H1 (cell line): Measurements from ENCODE around the gene DTWD2. TPM values are rescaled to one million over a fixed set of nuclear protein-coding genes. Genes with fewer than 3 reads are reported as not detected.

Experiments used
- CTCF ChIA-PET: fragments of 300-600 bp; sonication (Branson Sonifier 250); formaldehyde crosslinking; loops from one replicate; lab custom pipeline; 2021; ENCODE audit not compliant: partially characterized antibody; lab: Charles Lee
- POLR2A ChIA-PET: fragments of 300-600 bp; sonication (Branson Sonifier 250); formaldehyde crosslinking; loops from one replicate; lab custom pipeline; 2021; ENCODE audit warnings: inconsistent platforms; ENCODE audit not compliant: partially characterized antibody; lab: Charles Lee
- DNase-seq, 2 experiments: peaks; one replicate each; pipeline versions ENCODE4 v3.0.0 to v3.0.0-alpha.2; 2010 to 2022; ENCODE audit warnings: low spot score in 2 of 2, low read depth in 1 of 2, mixed read lengths in 1 of 2
- FAIRE-seq: peaks from 2 replicates; lab custom pipeline; 2011; peaks lifted over from hg19 to GRCh38; lab: Jason Lieb, UNC
- H2AFZ ChIP-seq: 2 replicates; pipeline ENCODE4 v1.8.1; 2012; ENCODE audit warnings: low read length, inconsistent platforms
- H2AK5ac ChIP-seq: 2 replicates; pipeline ENCODE4 v1.6.1; 2013; ENCODE audit warnings: low read depth, low read length
- H2BK120ac ChIP-seq: replicated peaks from 2 replicates; pipeline ENCODE3; 2013; ENCODE audit warnings: low read depth, low read length, inconsistent platforms
- H2BK12ac ChIP-seq: 2 replicates; pipeline ENCODE4 v1.6.1; 2013; ENCODE audit warnings: low read depth, low read length
- H2BK15ac ChIP-seq: 2 replicates; pipeline ENCODE4 v1.6.1; 2013; ENCODE audit warnings: low read length
- H2BK20ac ChIP-seq: 2 replicates; pipeline ENCODE4 v1.6.1; 2013; ENCODE audit warnings: low read length
- H2BK5ac ChIP-seq: 2 replicates; pipeline ENCODE4 v1.6.1; 2013; ENCODE audit warnings: low read depth, low read length
- H3K14ac ChIP-seq: 2 replicates; pipeline ENCODE4 v1.6.1; 2013; ENCODE audit warnings: inconsistent platforms; ENCODE audit not compliant: insufficient read length
- H3K18ac ChIP-seq: 2 replicates; pipeline ENCODE4 v1.6.1; 2013; ENCODE audit warnings: low read length; ENCODE audit errors: extremely low read depth
- H3K23ac ChIP-seq: 2 replicates; pipeline ENCODE4 v1.6.1; 2013; ENCODE audit warnings: inconsistent platforms; ENCODE audit not compliant: insufficient read length
- H3K23me2 ChIP-seq: 2 replicates; pipeline ENCODE4 v1.6.1; 2013; ENCODE audit warnings: low read depth, low read length
- H3K27ac ChIP-seq: 2 replicates; pipeline ENCODE4 v1.6.1; 2011; ENCODE audit warnings: low read depth, low read length, inconsistent platforms
- H3K27me3 ChIP-seq, 4 experiments: replicated peaks in 1 of 4; 1 replicate in 1 of 4; 2 replicates in 3 of 4; pipeline versions ENCODE4 v1.6.1 to v1.8.1; 2011 to 2013; ENCODE audit warnings: low read length in 3 of 4, mild to moderate bottlenecking in 3 of 4, inconsistent platforms in 2 of 4, mixed read lengths in 2 of 4, moderate library complexity in 1 of 4; ENCODE audit not compliant: control insufficient read depth in 3 of 4, insufficient read depth in 3 of 4; ENCODE audit errors: extremely low read depth in 1 of 4
- H3K36me3 ChIP-seq, 4 experiments: 2 replicates each; pipeline versions ENCODE4 v1.6.1 to v1.8.1; 2011 to 2013; ENCODE audit warnings: mild to moderate bottlenecking in 4 of 4, low read length in 3 of 4, moderate library complexity in 2 of 4, control low read depth in 1 of 4, inconsistent platforms in 1 of 4; ENCODE audit not compliant: insufficient read depth in 4 of 4, control insufficient read depth in 2 of 4
- H3K4ac ChIP-seq: replicated peaks from 2 replicates; pipeline ENCODE3; 2013; ENCODE audit warnings: low read length, low read depth, mixed read lengths, inconsistent platforms; ENCODE audit not compliant: insufficient read length
- H3K4me1 ChIP-seq, 4 experiments: replicated peaks in 1 of 4; 1 replicate in 1 of 4; 2 replicates in 3 of 4; pipeline versions ENCODE4 v1.6.1 to v1.8.1; 2011 to 2013; ENCODE audit warnings: low read length in 3 of 4, inconsistent platforms in 2 of 4, mixed read lengths in 1 of 4; ENCODE audit not compliant: insufficient read depth in 4 of 4, control insufficient read depth in 3 of 4
- H3K4me2 ChIP-seq, 2 experiments: 2 replicates each; pipeline versions ENCODE4 v1.6.1 to v1.8.1; 2011 to 2013; ENCODE audit warnings: low read depth in 2 of 2, low read length in 2 of 2, control low read depth in 1 of 2, inconsistent platforms in 1 of 2, mild to moderate bottlenecking in 1 of 2; ENCODE audit not compliant: insufficient read depth in 1 of 2
- H3K4me3 ChIP-seq, 4 experiments: fragments of 200-600, 300-600 bp in 1 of 4; sonication (generic), shearing (Covaris generic), sonication (Bioruptor Twin) in 1 of 4; 2 replicates each; pipeline versions ENCODE4 v1.5.1 to v1.8.1; 2011 to 2016; ENCODE audit warnings: low read length in 4 of 4, low read depth in 3 of 4, control low read depth in 2 of 4, inconsistent platforms in 2 of 4, mild to moderate bottlenecking in 2 of 4, mixed read lengths in 1 of 4, moderate library complexity in 1 of 4; ENCODE audit not compliant: insufficient read depth in 2 of 4; ENCODE audit errors: extremely low read depth in 1 of 4
- H3K56ac ChIP-seq: replicated peaks from 2 replicates; pipeline ENCODE3; 2013; ENCODE audit warnings: low read depth, mild to moderate bottlenecking, mixed read lengths, low read length, inconsistent platforms; ENCODE audit not compliant: insufficient read length
- H3K79me1 ChIP-seq: 2 replicates; pipeline ENCODE4 v1.6.1; 2013; ENCODE audit warnings: low read depth, low read length, control low read depth
- H3K79me2 ChIP-seq, 2 experiments: 2 replicates each; pipeline versions ENCODE4 v1.6.1 to v1.8.1; 2012 to 2013; ENCODE audit warnings: low read length in 2 of 2, mild to moderate bottlenecking in 2 of 2, inconsistent platforms in 1 of 2; ENCODE audit not compliant: insufficient read depth in 2 of 2, control insufficient read depth in 1 of 2
- H3K9ac ChIP-seq, 4 experiments: replicated peaks in 1 of 4; 1 replicate in 1 of 4; 2 replicates in 3 of 4; pipeline versions ENCODE4 v1.6.1 to v1.8.1; 2011 to 2013; ENCODE audit warnings: low read depth in 3 of 4, low read length in 3 of 4, control low read depth in 2 of 4, mild to moderate bottlenecking in 2 of 4, moderate library complexity in 2 of 4, inconsistent platforms in 1 of 4; ENCODE audit errors: extremely low read depth in 1 of 4
- H3K9me3 ChIP-seq, 2 experiments: 2 replicates each; pipeline versions ENCODE4 v1.6.1 to v1.8.1; 2012 to 2013; ENCODE audit warnings: mild to moderate bottlenecking in 2 of 2, moderate library complexity in 2 of 2, control low read depth in 1 of 2, inconsistent platforms in 1 of 2, low read depth in 1 of 2, low read length in 1 of 2, mixed read lengths in 1 of 2; ENCODE audit not compliant: insufficient read depth in 2 of 2
- H4K20me1 ChIP-seq, 2 experiments: replicated peaks in 1 of 2; 2 replicates each; pipeline versions ENCODE3 to v1.8.1; 2011 to 2013; ENCODE audit warnings: inconsistent platforms in 2 of 2, low read length in 2 of 2, mild to moderate bottlenecking in 1 of 2; ENCODE audit not compliant: insufficient read depth in 2 of 2, control insufficient read depth in 1 of 2
- H4K5ac ChIP-seq: 2 replicates; pipeline ENCODE4 v1.6.1; 2013; ENCODE audit warnings: low read length, low read depth, mixed read lengths, inconsistent platforms; ENCODE audit not compliant: insufficient read length
- H4K8ac ChIP-seq: 2 replicates; pipeline ENCODE4 v1.8.0; 2013; ENCODE audit warnings: mild to moderate bottlenecking, moderate library complexity, low read length, inconsistent platforms; ENCODE audit not compliant: insufficient read depth; ENCODE audit errors: extremely low read depth
- H4K91ac ChIP-seq: replicated peaks from 2 replicates; pipeline ENCODE3; 2013; ENCODE audit warnings: low read length, mixed read lengths, inconsistent platforms; ENCODE audit not compliant: insufficient read length
- ATF2 ChIP-seq: IDR thresholded peaks from 2 replicates; pipeline ENCODE4 v1.6.1; 2012; ENCODE audit warnings: low read length, inconsistent platforms
- BCL11A ChIP-seq, 2 experiments: IDR thresholded peaks; one replicate each; pipeline ENCODE4 v1.6.1; 2011; ENCODE audit warnings: low read depth in 2 of 2, low read length in 2 of 2, mild to moderate bottlenecking in 2 of 2
- KDM4A ChIP-seq: IDR thresholded peaks from one replicate; pipeline ENCODE4 v1.7.1; 2012; ENCODE audit warnings: low read depth, mild to moderate bottlenecking, moderate library complexity, low read length, inconsistent platforms; ENCODE audit not compliant: severe bottlenecking
- POU5F1 ChIP-seq: IDR thresholded peaks from 2 replicates; pipeline ENCODE4 v1.6.1; 2011; ENCODE audit warnings: low read depth, mild to moderate bottlenecking, low read length, moderate library complexity
- RBBP5 ChIP-seq: IDR thresholded peaks from 2 replicates; pipeline ENCODE4 v1.7.1; 2012; ENCODE audit warnings: low read depth, mild to moderate bottlenecking, inconsistent platforms, low read length, moderate library complexity, borderline replicate concordance
- SP4 ChIP-seq: IDR thresholded peaks from 2 replicates; pipeline ENCODE4 v1.6.1; 2012; ENCODE audit warnings: low read length, inconsistent platforms
- polyA plus RNA-seq, 7 experiments: library from polyadenylated mRNA; depleted of rRNA in 3 of 7; stranded (reverse) in 5 of 7; unstranded in 2 of 7; fragments of >200 nt in 5 of 7; fragments of 200-250 nt in 2 of 7; gene quantifications; 1 replicate in 5 of 7; 2 replicates in 1 of 7; 4 replicates in 1 of 7; pipeline versions ENCODE4 v1.2.1 to v1.2.3, GENCODE V29; 2011 to 2013; ENCODE audit warnings: missing spikeins in 2 of 7, mixed read lengths in 2 of 7
- total RNA-seq: library from RNA; stranded (reverse); fragmentation: NEBNext Ultra II Directional; extraction: Animal tissue kit (Norgen Biotek cat#: 25700); gene quantifications from 2 replicates; pipeline ENCODE4 v1.2.1, GENCODE V29; 2021

Gene DTWD2
- total and polyA plus RNA-seq, 2 of the 8 experiments (the other 6 are each of a cell fraction or from before 2014, with no cell fraction given) = 4.3 to 17.1 TPM

GRCh38 chr5:118902656-118903438, 85.5 kb downstream of the DTWD2 start:
- H3K36me3 ChIP-seq = no peaks in the 10 kb centered on the region
- TF ChIP-seq POU5F1 = no peak
- no peak for TF ChIP-seq BCL11A (IDR thresholded peaks at IDR 0.05; ENCODE audit: low read depth in 2 of 2, low read length in 2 of 2)
- no peak for TF ChIP-seq SP4
- no peak for TF ChIP-seq RBBP5
- TF ChIP-seq ATF2 = no peak
- TF ChIP-seq KDM4A = no peak
- no peaks in the 10 kb centered on the region for H3K79me1 ChIP-seq
- ChIA-PET CTCF (no interaction called here), POLR2A (interaction anchor here (0.7 kb wide), 1 partner anchor 16 kb away, joined by 4 read pairs; no protein-coding TSS in a partner anchor)
- H2BK15ac ChIP-seq = no peak overlapping the region
- no peak overlapping the region for H2BK120ac ChIP-seq
- H2AFZ ChIP-seq = no peak overlapping the region
- no peaks in the 10 kb centered on the region for H3K9me3 ChIP-seq
- H3K79me2 ChIP-seq = no peaks in the 10 kb centered on the region
- DNase-seq (no peak), FAIRE-seq (no peak)
- H4K20me1 ChIP-seq = no peaks in the 10 kb centered on the region
- no peaks in the 10 kb centered on the region for H3K4me1 ChIP-seq
- no peak overlapping the region for H2BK20ac ChIP-seq
- no peaks in the 10 kb centered on the region for H3K27me3 ChIP-seq
- no peak overlapping the region for H3K23ac ChIP-seq
- no peak overlapping the region for H3K4ac ChIP-seq
- H3K4me2 ChIP-seq = no peak overlapping the region
- H2AK5ac ChIP-seq = no peak overlapping the region
- no peak overlapping the region for H2BK5ac ChIP-seq
- no peak overlapping the region for H2BK12ac ChIP-seq
- no peak overlapping the region for H4K5ac ChIP-seq
- H3K23me2 ChIP-seq = no peaks in the 10 kb centered on the region
- H3K4me3 ChIP-seq = no peak overlapping the region
- no peak overlapping the region for H3K27ac ChIP-seq
- no peak overlapping the region for H3K9ac ChIP-seq
- no peak overlapping the region for H3K18ac ChIP-seq
- H4K8ac ChIP-seq = no peak overlapping the region
- no peak overlapping the region for H3K56ac ChIP-seq
- no peak overlapping the region for H3K14ac ChIP-seq
- no peak overlapping the region for H4K91ac ChIP-seq
